HEK293 (cell line): ENCODE data around the gene HSPA4L.

Experiments used
- CTCF ChIA-PET: fragments of 350-600 bp; formaldehyde crosslinking; extraction: SDS; loops from one replicate; lab custom pipeline; 2021; ENCODE audit warnings: antibody characterized with exemption; lab: Yijun Ruan, JAX
- POLR2A ChIA-PET: fragments of 300-600 bp; formaldehyde crosslinking; extraction: SDS; loops from one replicate; lab custom pipeline; 2020; ENCODE audit warnings: antibody characterized with exemption, inconsistent platforms; lab: Yijun Ruan, JAX
- H3K27ac ChIP-seq: fragments of 200-500 bp; sonication (Bioruptor generic); 2 replicates; pipeline ENCODE4 v1.5.1; 2014; ENCODE audit warnings: low read depth, low read length, control low read depth, inconsistent platforms; ENCODE audit errors: extremely low read depth
- H3K36me3 ChIP-seq, 2 experiments: fragments of 200-500 bp in 1 of 2; sonication (Bioruptor generic) in 1 of 2; 1 replicate in 1 of 2; 2 replicates in 1 of 2; pipeline ENCODE4 v1.5.1; 2014 to 2017; ENCODE audit warnings: inconsistent platforms in 2 of 2, low read length in 2 of 2; ENCODE audit not compliant: control insufficient read depth in 2 of 2, insufficient read depth in 1 of 2
- H3K4me1 ChIP-seq: fragments of 200-500 bp; sonication (Bioruptor generic); 2 replicates; pipeline ENCODE4 v1.5.1; 2014; ENCODE audit warnings: mild to moderate bottlenecking, low read length, inconsistent platforms; ENCODE audit not compliant: control insufficient read depth, insufficient read depth
- H3K4me3 ChIP-seq: 2 replicates; pipeline ENCODE4 v1.5.1; 2011; ENCODE audit warnings: low read depth, mild to moderate bottlenecking, control low read depth, low read length, moderate library complexity
- H3K9me3 ChIP-seq: fragments of 200-500 bp; sonication (Bioruptor generic); 2 replicates; pipeline ENCODE4 v1.5.1; 2014; ENCODE audit warnings: low read depth, low read length, inconsistent platforms; ENCODE audit not compliant: control insufficient read depth, insufficient read depth
- BCL11A ChIP-seq: fragments of 450-650 bp; formaldehyde crosslinking; IDR thresholded peaks from 2 replicates; pipeline ENCODE4 v1.5.1; 2016; ENCODE audit warnings: low read depth, missing biosample characterization, missing genetic modification characterization
- FEZF1 ChIP-seq: fragments of 450-650 bp; formaldehyde crosslinking; IDR thresholded peaks from 2 replicates; pipeline ENCODE4 v1.5.1; 2016; ENCODE audit warnings: missing biosample characterization, missing genetic modification characterization
- GLI2 ChIP-seq: fragments of 450-650 bp; formaldehyde crosslinking; IDR thresholded peaks from 2 replicates; pipeline ENCODE4; 2017; ENCODE audit warnings: missing biosample characterization, missing genetic modification characterization, low read depth, borderline replicate concordance
- GLIS1 ChIP-seq: fragments of 450-650 bp; formaldehyde crosslinking; IDR thresholded peaks from 2 replicates; pipeline ENCODE4 v1.5.1; 2016; ENCODE audit warnings: missing biosample characterization, missing genetic modification characterization
- GLIS2 ChIP-seq: fragments of 450-650 bp; formaldehyde crosslinking; IDR thresholded peaks from 2 replicates; pipeline ENCODE4 v1.5.1; 2016; ENCODE audit warnings: missing biosample characterization, missing genetic modification characterization
- MEIS1 ChIP-seq: sonication (generic); formaldehyde crosslinking; IDR thresholded peaks from 2 replicates; pipeline ENCODE4 v1.8.1; 2022; ENCODE audit warnings: missing genetic modification reagents, mild to moderate bottlenecking, borderline replicate concordance
- OVOL3 ChIP-seq: fragments of 450-650 bp; formaldehyde crosslinking; IDR thresholded peaks from 2 replicates; pipeline ENCODE4 v1.5.1; 2016; ENCODE audit warnings: missing biosample characterization, missing genetic modification characterization
- REST ChIP-seq: fragments of 450-650 bp; formaldehyde crosslinking; IDR thresholded peaks from 2 replicates; pipeline ENCODE4 v1.5.1; 2016; ENCODE audit warnings: missing biosample characterization, missing genetic modification characterization
- TRIM28 ChIP-seq: IDR thresholded peaks from 2 replicates; pipeline ENCODE4 v1.6.1; 2011; ENCODE audit warnings: low read length, control low read depth, borderline replicate concordance
- ZBTB11 ChIP-seq: fragments of 450-650 bp; formaldehyde crosslinking; conservative IDR thresholded peaks from 2 replicates; pipeline ENCODE4 v1.5.1; 2016; ENCODE audit warnings: low read depth, missing biosample characterization, missing genetic modification characterization
- ZBTB21 ChIP-seq: fragments of 450-650 bp; formaldehyde crosslinking; IDR thresholded peaks from 2 replicates; pipeline ENCODE4 v1.5.1; 2017; ENCODE audit warnings: missing biosample characterization, missing genetic modification characterization
- ZNF138 ChIP-seq: fragments of 450-650 bp; formaldehyde crosslinking; IDR thresholded peaks from 2 replicates; pipeline ENCODE4 v1.5.1; 2016; ENCODE audit warnings: missing biosample characterization, missing genetic modification characterization, borderline replicate concordance
- ZNF18 ChIP-seq: fragments of 450-650 bp; formaldehyde crosslinking; IDR thresholded peaks from 2 replicates; pipeline ENCODE4 v1.5.1; 2016; ENCODE audit warnings: missing biosample characterization, missing genetic modification characterization
- ZNF266 ChIP-seq: fragments of 450-650 bp; formaldehyde crosslinking; IDR thresholded peaks from 2 replicates; pipeline ENCODE4 v1.5.1; 2016; ENCODE audit warnings: missing biosample characterization, missing genetic modification characterization, low read depth
- ZNF280D ChIP-seq: fragments of 450-650 bp; formaldehyde crosslinking; IDR thresholded peaks from 2 replicates; pipeline ENCODE4 v1.5.1; 2016; ENCODE audit warnings: missing biosample characterization, missing genetic modification characterization
- ZNF416 ChIP-seq: fragments of 450-650 bp; formaldehyde crosslinking; IDR thresholded peaks from 2 replicates; pipeline ENCODE4 v1.5.1; 2016; ENCODE audit warnings: missing biosample characterization, missing genetic modification characterization
- ZNF48 ChIP-seq: fragments of 450-650 bp; formaldehyde crosslinking; IDR thresholded peaks from 2 replicates; pipeline ENCODE4 v1.5.1; 2016; ENCODE audit warnings: missing biosample characterization, missing genetic modification characterization
- ZNF513 ChIP-seq: fragments of 450-650 bp; IDR thresholded peaks from 2 replicates; pipeline ENCODE4 v1.5.1; 2018; ENCODE audit warnings: missing biosample characterization, missing genetic modification characterization
- ZNF514 ChIP-seq: fragments of 450-650 bp; formaldehyde crosslinking; IDR thresholded peaks from 2 replicates; pipeline ENCODE4 v1.5.1; 2016; ENCODE audit warnings: missing biosample characterization, missing genetic modification characterization
- ZNF623 ChIP-seq: fragments of 450-650 bp; formaldehyde crosslinking; IDR thresholded peaks from 2 replicates; pipeline ENCODE4 v1.5.1; 2016; ENCODE audit warnings: missing biosample characterization, missing genetic modification characterization
- ZNF624 ChIP-seq: fragments of 450-650 bp; formaldehyde crosslinking; IDR thresholded peaks from 2 replicates; pipeline ENCODE4 v1.5.1; 2017; ENCODE audit warnings: missing biosample characterization, missing genetic modification characterization
- ZNF785 ChIP-seq: fragments of 450-650 bp; formaldehyde crosslinking; IDR thresholded peaks from 2 replicates; pipeline ENCODE4 v1.5.1; 2016; ENCODE audit warnings: missing biosample characterization, missing genetic modification characterization

The HSPA4L gene

GRCh38 chr4:127856196-127856812 lies 74.2 kb downstream of the HSPA4L start:
- POLR2A ChIA-PET, result interaction anchor here (0.7 kb wide), 1 partner anchor 109 kb away, joined by 4 read pairs; the partner anchor contains the start of genes ABHD18 and MFSD8
- TF ChIP-seq ZNF623 (no peak), ZBTB21 (tag by site-specific recombination) (no peak), GLI2 (tag by site-specific recombination) (no peak), GLIS2 (no peak), FEZF1 (tag by site-specific recombination) (no peak), ZNF266 (no peak), REST (tag by site-specific recombination) (no peak), TRIM28 (no peak)
- H3K4me3 ChIP-seq, result no peak overlapping the region
- H3K36me3 ChIP-seq, result no peaks in the 10 kb centered on the region
- CTCF ChIA-PET, result no interaction called here
- H3K9me3 ChIP-seq, result no peaks in the 10 kb centered on the region
- no peaks in the 10 kb centered on the region for H3K4me1 ChIP-seq
- H3K27ac ChIP-seq, result no peak overlapping the region

- CTCF ChIA-PET, result no interaction called here
- Histone ChIP-seq H3K27ac (no peak overlapping the region), H3K4me1 (no peaks in the 10 kb centered on the region), H3K4me3 (no peak overlapping the region), H3K36me3 (no peaks in the 10 kb centered on the region), H3K9me3 (no peaks in the 10 kb centered on the region)
- POLR2A ChIA-PET, result no interaction called here
- TF ChIP-seq ZNF280D, result no peak
- TF ChIP-seq BCL11A (tag by site-specific recombination), result no peak
- no peak for TF ChIP-seq ZNF416 (tag by site-specific recombination)
- no peak for TF ChIP-seq MEIS1 (CRISPR knock-in tag)
- no peak for TF ChIP-seq ZNF18
- no peak for TF ChIP-seq OVOL3 (tag by site-specific recombination)
- no peak for TF ChIP-seq ZNF514 (tag by site-specific recombination)
- TF ChIP-seq GLI2 (tag by site-specific recombination), result no peak
- TF ChIP-seq ZNF138 (tag by site-specific recombination), result no peak
- TF ChIP-seq ZNF624, result no peak
- no peak for TF ChIP-seq ZNF785
- TF ChIP-seq ZBTB11 (tag by site-specific recombination), result no peak
- no peak for TF ChIP-seq ZNF48 (tag by site-specific recombination)
- TF ChIP-seq GLIS1 (tag by site-specific recombination), result no peak
- no peak for TF ChIP-seq ZNF513 (tag by site-specific recombination)
Measured at GRCh38 chr4:127856813-127857447, 74.8 kb downstream of the HSPA4L start.
